Prostate gland (tissue), 2 donors: ENCODE measurements around the gene TMC5. TPM values are rescaled to one million over a fixed set of nuclear protein-coding genes. Genes with fewer than 3 reads are reported as not detected.
"Not testable (repeated sequence)": the region's sequence is repeated elsewhere in the genome, so short reads cannot be mapped to it uniquely, and the experiment has no call there.

ENCODE experiments used
- DNase-seq: peaks from one replicate; pipeline ENCODE4 v3.0.0-alpha.2; 2019; ENCODE audit warnings: low spot score
- H3K27ac ChIP-seq, 2 donors: fragments of 200-600 bp; sonication (generic); 2 replicates each; pipeline ENCODE4 v1.5.1; 2017 to 2019
- H3K27me3 ChIP-seq: fragments of 200-600 bp; sonication (generic); replicated peaks from 2 replicates; pipeline ENCODE4 v1.5.1; 2019; ENCODE audit not compliant: insufficient read depth
- H3K36me3 ChIP-seq, 2 donors: fragments of 200-600 bp; sonication (generic); 1 replicate in 1 of 2; 2 replicates in 1 of 2; pipeline versions ENCODE4 v1.5.1 to v1.8.1; 2017 to 2019
- H3K4me1 ChIP-seq: fragments of 200-600 bp; sonication (generic); replicated peaks from 2 replicates; pipeline ENCODE4 v1.5.1; 2019
- H3K4me3 ChIP-seq, 2 donors: fragments of 200-600 bp; sonication (generic); 2 replicates each; pipeline ENCODE4 v1.5.1; 2017 to 2019
- H3K9me3 ChIP-seq: fragments of 200-600 bp; sonication (generic); 2 replicates; pipeline ENCODE4 v1.5.1; 2017
- POLR2A ChIP-seq: fragments of 450-650 bp; IDR thresholded peaks from one replicate; pipeline ENCODE4 v1.6.1; 2016; ENCODE audit warnings: antibody characterized with exemption, mild to moderate bottlenecking
- POLR2AphosphoS5 ChIP-seq: sonication (generic); formaldehyde crosslinking; IDR thresholded peaks from one replicate; pipeline ENCODE4 v1.6.1; 2017; ENCODE audit warnings: antibody characterized with exemption
- WGBS: methylation state at CpG from one replicate; pipeline ENCODE4 v1.1.5; 2018; 5-methylcytosine and 5-hydroxymethylcytosine counted together
- intact Hi-C: fragments of 100-400 bp; cut with DNase I; formaldehyde crosslinking; loops from one replicate; pipeline ENCODE4 v1.14.2; 2022
- total RNA-seq, 2 donors: library from RNA; depleted of rRNA; stranded (reverse); fragments of >200 nt; gene quantifications; one replicate each; pipeline ENCODE4 v1.1.0, GENCODE V29; 2016
- TF ChIP-seq, protein P1 (sequence below), 4 experiments: fragments of 200-600 bp in 2 of 4; fragments of 450-650 bp in 2 of 4; sonication (generic) in 2 of 4; IDR thresholded peaks; 1 replicate in 3 of 4; 2 replicates in 1 of 4; pipeline ENCODE4 v1.5.1; 2016 to 2019; ENCODE audit warnings: antibody characterized with exemption in 4 of 4, mild to moderate bottlenecking in 2 of 4, moderate library complexity in 2 of 4

TMC5 gene
- total RNA-seq, 2 donors from 2014 or later: 24.5 to 54.8 TPM

DNA sequence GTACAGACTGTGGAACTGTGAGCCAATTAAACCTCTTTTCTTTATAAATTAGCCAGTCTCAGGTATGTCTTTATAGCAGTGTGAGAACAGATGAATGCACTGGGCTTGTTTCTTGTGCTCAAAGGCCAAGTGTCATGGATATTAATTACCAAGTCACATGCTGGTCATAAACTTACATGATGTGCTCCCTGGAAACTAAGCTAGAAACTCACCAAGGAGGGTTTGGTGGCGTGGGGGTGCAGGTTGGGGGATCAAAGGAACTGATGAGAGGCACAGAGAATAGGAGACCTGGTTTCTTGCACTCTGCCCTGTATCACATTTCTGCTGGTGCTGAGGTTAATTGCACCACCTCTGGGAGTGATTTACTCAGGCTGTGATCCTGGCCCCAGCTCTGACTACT lies 31.2 kb upstream of the TMC5 start:
- peaks cover 12% of the 10 kb centered on the region for H3K4me1 ChIP-seq
- intact Hi-C loops: no loop called here
- WGBS: 85% methylated on average over 1 of the region's 1 CpG
- no peaks in the 10 kb centered on the region for H3K36me3 ChIP-seq
- no peaks in the 10 kb centered on the region for H3K9me3 ChIP-seq
- no peak overlapping the region for H3K27ac ChIP-seq
- no peaks in the 10 kb centered on the region for H3K27me3 ChIP-seq
- no peak for TF ChIP-seq POLR2AphosphoS5
- TF ChIP-seq POLR2A: no peak
- TF ChIP-seq, protein P1, sequence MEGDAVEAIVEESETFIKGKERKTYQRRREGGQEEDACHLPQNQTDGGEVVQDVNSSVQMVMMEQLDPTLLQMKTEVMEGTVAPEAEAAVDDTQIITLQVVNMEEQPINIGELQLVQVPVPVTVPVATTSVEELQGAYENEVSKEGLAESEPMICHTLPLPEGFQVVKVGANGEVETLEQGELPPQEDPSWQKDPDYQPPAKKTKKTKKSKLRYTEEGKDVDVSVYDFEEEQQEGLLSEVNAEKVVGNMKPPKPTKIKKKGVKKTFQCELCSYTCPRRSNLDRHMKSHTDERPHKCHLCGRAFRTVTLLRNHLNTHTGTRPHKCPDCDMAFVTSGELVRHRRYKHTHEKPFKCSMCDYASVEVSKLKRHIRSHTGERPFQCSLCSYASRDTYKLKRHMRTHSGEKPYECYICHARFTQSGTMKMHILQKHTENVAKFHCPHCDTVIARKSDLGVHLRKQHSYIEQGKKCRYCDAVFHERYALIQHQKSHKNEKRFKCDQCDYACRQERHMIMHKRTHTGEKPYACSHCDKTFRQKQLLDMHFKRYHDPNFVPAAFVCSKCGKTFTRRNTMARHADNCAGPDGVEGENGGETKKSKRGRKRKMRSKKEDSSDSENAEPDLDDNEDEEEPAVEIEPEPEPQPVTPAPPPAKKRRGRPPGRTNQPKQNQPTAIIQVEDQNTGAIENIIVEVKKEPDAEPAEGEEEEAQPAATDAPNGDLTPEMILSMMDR (IDR thresholded peaks at IDR 0.05): no peak
- no peak for DNase-seq
- no peak overlapping the region for H3K4me3 ChIP-seq

DNA sequence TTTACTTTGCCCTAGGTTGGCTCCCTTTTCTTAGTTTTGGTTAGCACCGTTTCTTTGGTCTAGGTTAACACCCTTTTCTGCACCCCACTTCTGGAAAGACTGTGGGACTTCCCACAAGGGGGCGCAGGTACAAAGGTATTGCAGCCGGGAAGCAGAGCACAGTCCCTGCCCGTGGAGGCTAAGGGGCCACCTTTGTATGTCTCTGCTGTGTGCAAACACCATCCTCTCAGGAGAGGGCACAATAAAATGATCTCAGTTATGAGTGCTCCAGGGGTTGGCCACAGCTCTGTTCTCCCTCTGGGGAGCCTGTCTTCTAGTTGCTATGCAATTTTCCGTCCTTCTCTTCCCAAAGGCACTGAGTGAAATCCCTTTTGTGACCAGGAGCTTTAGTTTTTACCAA lies 28.4 kb upstream of the TMC5 start:
- TF ChIP-seq, protein P1 (IDR thresholded peaks at IDR 0.05): peak; percentile 18 to 82 (median 69)
- peak; percentile 80 for TF ChIP-seq POLR2AphosphoS5
- TF ChIP-seq POLR2A: no peak
- DNase-seq: peak; percentile 80
- peaks cover 2% of the 10 kb centered on the region for H3K4me1 ChIP-seq
- H3K36me3 ChIP-seq: no peaks in the 10 kb centered on the region
- no peaks in the 10 kb centered on the region for H3K9me3 ChIP-seq
- 11% methylated on average over 5 of the region's 5 CpGs for WGBS
- no peaks in the 10 kb centered on the region for H3K27me3 ChIP-seq
- intact Hi-C loops: no loop called here
- peak overlapping the region in 1 of 2 donors; percentile 5 for H3K27ac ChIP-seq
- no peak overlapping the region for H3K4me3 ChIP-seq

DNA sequence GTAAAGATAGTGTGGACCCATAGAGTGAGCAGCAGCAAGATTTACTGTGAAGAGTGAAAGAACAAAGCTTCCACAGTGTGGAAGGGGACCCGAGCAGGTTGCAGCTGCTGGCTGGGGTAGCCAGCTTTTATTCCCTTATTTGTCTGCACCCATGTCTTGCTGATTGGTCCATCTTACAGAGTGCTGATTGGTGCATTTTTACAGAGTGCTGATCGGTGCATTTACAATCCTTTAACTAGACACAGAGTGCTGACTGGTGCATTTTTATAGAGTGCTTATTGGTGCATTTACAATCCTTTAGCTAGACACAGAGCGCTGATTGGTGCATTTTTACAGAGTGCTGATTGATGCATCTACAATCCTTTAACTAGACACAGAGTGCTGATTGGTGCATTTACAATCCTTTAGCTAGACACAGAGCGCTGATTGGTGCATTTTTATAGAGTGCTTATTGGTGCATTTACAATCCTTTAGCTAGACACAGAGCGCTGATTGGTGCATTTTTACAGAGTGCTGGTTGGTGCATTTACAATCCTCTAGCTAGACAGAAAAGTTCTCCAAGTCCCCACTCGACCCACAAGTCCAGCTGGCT lies 26.4 kb upstream of the TMC5 start:
- not testable (repeated sequence) for DNase-seq, H3K27ac ChIP-seq, H3K27me3 ChIP-seq, H3K9me3 ChIP-seq, H3K4me3 ChIP-seq, H3K36me3 ChIP-seq
- intact Hi-C loops: loop anchor here (10.0 kb wide), 1 partner anchor 104 kb away; no protein-coding TSS in a partner anchor
- H3K4me1 ChIP-seq: peaks cover 12% of the 10 kb centered on the region
- 90% methylated on average over 6 of the region's 6 CpGs for WGBS

DNA sequence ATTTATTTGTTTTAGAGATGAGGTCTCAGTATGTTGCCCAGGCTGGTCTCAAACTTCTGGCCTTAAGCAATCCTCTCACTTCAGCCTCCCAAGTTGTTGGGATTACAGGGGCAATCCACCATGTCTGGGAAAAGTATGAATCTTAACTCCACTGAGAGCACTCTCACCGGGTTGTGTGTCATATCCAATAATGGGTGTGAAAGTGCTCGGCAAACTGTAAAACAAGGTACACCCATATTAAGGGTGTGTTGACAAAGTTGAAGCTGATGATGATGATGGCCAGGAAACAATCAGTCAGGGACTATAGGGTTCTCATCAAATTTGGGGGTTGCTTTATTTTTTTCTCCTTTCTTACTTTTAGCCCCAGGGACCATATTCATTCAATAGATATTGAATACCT lies 25.3 kb upstream of the TMC5 start:
- Histone ChIP-seq H3K27ac (no peak overlapping the region), H3K4me1 (peaks cover 12% of the 10 kb centered on the region), H3K27me3 (no peaks in the 10 kb centered on the region), H3K9me3 (no peaks in the 10 kb centered on the region), H3K4me3 (no peak overlapping the region), H3K36me3 (no peaks in the 10 kb centered on the region)
- WGBS: 77% methylated on average over 2 of the region's 2 CpGs
- TF ChIP-seq, protein P1 (IDR thresholded peaks at IDR 0.05): no peak
- no peak for TF ChIP-seq POLR2AphosphoS5
- TF ChIP-seq POLR2A: no peak
- DNase-seq: no peak
- intact Hi-C loops: loop anchor here (10.0 kb wide), 1 partner anchor 102 kb away; no protein-coding TSS in a partner anchor

DNA sequence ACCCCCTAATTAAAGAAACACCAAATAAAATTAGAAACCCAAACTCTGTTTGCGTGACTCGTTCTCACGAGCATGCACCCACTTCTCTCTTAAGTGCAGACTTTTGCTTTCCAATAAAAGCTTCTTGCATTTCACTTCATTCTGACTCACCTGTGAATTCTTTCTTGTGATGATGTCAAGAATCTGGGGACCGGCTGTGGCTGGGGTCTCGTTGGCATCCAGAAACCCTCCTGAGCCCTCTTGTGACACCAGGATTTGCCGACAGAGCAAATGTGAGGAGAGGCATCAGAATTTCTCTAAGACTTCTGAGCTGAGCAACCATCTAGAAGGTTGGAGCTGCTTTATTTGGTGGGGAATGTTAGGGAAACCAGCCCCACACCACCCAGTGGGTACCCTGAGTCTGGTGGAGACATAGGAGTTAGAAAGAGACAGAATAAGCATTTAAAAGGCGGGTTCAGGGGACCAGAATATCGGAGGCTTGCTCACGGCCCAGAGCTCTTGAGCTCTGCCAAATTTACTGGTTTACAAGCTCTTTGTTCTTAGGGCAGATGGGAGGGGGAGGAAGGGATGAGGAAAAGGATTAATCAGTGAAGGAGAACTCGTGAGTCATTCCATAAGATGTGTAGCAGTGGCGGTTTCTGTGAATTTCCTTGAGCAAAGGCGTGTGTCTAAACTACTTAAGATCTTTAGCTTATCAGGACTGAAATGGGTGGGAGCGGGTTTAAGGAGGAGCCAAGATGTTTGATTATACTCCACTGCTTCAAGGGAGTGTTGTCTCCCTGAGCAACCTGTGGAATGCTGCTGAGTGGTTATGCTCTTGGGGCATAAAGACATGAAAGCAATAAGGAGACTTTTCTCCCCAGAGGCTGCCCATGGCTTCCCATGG lies 24.2 kb upstream of the TMC5 start:
- peak; percentile 59 for DNase-seq
- H3K27me3 ChIP-seq: no peaks in the 10 kb centered on the region
- WGBS: 32% methylated on average over 13 of the region's 13 CpGs
- peak overlapping the region; percentile 76 to 81 for H3K27ac ChIP-seq
- TF ChIP-seq, protein P1 (IDR thresholded peaks at IDR 0.05): no peak
- peak; percentile 89 for TF ChIP-seq POLR2AphosphoS5
- no peak overlapping the region for H3K4me3 ChIP-seq
- H3K9me3 ChIP-seq: no peaks in the 10 kb centered on the region
- H3K36me3 ChIP-seq: no peaks in the 10 kb centered on the region
- intact Hi-C loops: loop anchor here (10.0 kb wide), 1 partner anchor 101 kb away; no protein-coding TSS in a partner anchor
- H3K4me1 ChIP-seq: peaks cover 12% of the 10 kb centered on the region

DNA sequence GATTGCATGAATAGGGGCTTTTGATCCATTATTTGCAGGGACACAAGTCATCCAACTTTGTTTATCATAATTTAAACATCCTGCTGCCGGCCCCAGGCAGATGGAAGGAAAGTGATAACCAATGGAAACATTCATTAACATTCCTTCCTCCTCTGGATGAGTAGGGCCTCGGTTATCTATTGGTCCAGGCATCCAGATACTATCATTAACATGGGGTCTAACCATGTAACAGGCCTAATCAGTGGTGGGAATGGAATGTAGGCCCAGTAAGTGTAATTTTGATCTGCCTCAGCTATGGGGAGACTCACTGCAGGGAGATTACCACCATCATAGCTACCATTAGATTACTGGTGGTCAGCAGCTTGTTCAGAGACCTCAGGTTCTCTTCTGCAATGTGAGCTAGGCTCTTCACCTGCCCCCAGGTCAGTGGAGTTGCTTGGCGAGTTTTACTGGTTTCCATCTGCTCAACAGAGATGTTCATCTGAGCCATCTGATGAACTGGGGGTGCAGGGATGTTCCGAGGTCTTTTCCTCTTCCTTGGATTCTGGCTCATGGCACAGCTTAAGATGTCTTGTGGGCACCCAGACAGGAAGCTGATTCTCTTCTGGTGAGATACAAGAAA lies 21.9 kb upstream of the TMC5 start:
- Histone ChIP-seq H3K4me1 (peaks cover 12% of the 10 kb centered on the region), H3K27ac (peak overlapping the region; percentile 72 to 81)
- not testable (repeated sequence) for DNase-seq, H3K9me3 ChIP-seq, H3K36me3 ChIP-seq, H3K4me3 ChIP-seq, H3K27me3 ChIP-seq
- 46% methylated on average over 4 of the region's 4 CpGs for WGBS
- intact Hi-C loops: loop anchor here (10.0 kb wide), 1 partner anchor 99 kb away; no protein-coding TSS in a partner anchor
